Activated T-cell treated with anti-CD3 and anti-CD28 coated beads for 1 hour (primary cell): ENCODE results near the gene ESR1.
"Not testable (repeated sequence)": the region's sequence is repeated elsewhere in the genome, so short reads cannot be mapped to it uniquely, and the experiment has no call there.

Experiments
- DNase-seq: peaks from one replicate; pipeline ENCODE4 v3.0.0-alpha.2; 2020; ENCODE audit warnings: low read depth

The ESR1 gene

DNA sequence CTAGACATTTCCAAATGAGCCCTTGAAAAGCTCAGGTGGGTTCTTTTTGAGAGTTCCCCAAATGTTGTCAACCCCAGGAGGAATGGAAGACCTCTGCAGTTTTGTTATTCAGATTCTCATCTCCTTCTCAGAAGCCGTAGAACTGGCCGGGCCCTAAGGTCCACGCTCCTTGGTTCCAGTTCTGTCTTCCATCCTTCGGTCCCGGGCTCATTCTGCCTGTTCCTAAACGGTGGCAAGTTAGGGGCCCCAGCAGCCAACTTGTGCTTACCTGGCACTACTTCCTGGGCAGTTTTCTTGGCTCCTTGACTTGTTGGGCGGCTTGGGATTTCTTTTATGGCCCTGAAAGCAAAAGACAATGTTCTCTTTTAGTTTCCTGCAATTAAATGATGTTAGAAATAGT is 6.4 kb downstream of the ESR1 start:
- no peak for DNase-seq

DNA sequence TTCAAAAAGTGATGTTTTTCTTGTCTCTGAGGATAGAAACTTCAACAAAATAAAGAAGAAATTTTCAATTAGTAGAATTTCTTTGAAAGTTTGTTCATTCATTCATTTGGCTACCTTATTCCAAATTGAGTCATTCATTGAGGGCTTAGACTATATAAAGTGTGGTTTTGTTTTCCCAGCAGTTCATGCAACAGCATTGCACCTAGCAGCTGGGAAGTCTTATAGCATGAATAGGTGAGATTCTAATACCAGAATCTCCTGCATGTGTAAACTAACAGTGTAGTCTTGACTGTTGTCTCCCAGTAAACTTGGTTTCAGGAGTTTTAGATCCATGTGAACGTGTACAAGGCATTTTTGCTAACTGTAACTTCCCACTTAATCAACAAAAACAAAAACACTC is 7.1 kb downstream of the ESR1 start:
- no peak for DNase-seq

DNA sequence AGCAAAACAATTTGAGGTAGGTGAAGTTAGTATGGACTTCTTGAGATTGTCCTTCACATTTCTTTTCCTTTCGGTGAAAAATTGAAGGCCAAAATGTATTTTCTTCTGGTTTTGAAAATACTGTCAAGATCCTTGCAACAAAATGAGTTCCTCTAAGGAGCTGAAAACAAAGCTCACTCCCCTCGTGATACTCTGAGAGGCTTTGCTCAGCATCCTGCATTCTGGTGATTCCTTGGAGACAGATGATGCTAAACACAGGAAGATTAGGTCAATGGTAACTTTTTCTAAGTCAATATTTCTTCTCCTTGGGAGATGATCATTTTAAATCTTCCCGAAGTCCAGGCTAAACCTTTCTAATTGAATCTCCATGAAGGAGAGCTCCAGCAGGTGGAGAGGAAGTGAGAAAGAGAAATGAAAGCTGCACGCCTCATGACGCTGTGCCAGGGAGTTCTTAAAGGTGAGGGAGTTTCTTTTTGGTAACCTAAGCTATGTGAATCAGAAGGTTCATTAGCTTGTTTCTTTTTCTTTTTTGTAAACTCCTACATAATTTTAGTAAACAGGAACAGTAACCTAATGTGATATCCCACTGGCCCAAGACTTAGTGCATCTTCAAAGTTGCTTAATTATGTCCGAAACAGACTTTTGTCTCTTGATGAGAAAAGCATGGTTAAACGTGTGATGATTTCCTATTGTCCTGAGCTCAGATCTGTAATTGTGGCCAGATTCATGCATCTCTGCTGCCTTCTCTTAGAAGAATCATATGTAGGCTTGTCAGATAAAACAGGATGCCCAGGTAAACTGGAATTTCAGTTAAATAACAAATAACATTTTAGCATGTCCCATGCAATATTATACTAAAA is 15.0 kb downstream of the ESR1 start:
- DNase-seq = no peak

DNA sequence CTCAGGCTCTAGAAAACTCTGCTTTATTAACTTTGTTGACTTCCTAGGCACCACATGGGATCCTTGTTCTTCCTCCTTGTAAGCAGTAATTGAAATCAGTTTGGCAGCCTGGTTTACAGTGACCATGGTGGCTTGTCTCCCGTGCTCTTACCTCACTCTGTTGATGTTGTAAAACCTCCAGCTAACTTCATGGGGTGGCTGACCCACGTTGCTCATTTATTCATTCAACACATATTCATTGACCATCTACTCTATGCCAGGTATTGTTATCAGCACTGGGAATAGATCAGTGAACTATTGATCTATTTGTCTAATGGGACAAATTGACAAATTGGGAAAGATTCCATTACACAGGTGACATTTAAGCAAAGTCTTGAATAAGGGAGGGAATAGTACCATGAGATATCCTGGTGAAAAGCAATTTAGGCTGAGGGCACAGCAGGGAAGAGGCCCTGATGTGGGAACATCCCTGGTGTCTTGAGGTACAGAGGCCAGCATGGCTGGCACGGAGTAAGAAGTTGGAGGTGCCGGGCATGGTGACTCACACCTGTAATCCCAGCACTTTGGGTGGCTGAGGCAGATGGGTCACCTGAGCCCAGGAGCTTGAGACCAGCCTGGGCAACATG is 19.1 kb downstream of the ESR1 start:
- DNase-seq = no peak

DNA sequence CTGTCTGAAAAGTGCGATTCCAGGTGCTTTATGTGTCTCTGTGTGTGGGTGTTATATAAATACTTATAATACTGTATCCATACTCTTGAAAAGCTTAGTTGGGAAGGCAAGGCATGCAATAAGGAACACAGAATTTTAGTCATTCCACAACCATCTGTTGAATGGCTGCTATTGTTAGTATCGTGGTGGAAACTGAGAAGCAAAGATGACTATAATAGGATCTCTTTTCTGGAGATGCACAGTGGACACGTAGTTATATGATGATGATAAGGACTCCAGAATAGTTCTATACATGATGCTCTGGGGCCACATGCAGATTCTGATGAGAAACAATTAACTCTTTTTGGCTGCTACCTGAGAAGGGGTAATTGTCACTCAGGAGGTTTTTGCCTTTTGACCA is 25.2 kb downstream of the ESR1 start:
- no peak for DNase-seq

DNA sequence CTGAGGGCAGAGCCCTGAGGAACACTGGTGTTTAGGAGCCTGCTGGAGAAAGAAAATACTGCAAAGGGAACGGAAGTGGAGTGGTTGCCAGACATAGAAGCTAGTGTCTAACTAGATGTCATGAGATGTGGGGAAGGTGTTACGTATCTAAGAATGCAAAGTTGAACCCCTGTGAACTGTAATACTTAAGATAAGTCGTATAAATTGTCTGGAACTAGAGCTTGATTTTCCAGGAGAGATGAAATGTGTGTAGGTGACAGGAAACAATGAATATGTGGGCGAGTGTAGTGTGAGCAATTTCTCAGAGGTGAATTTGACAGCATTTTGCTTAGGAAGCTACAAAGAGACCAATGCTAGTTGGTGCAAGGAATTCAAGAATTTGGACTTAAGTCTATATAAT is 27.9 kb downstream of the ESR1 start:
- DNase-seq = no peak

DNA sequence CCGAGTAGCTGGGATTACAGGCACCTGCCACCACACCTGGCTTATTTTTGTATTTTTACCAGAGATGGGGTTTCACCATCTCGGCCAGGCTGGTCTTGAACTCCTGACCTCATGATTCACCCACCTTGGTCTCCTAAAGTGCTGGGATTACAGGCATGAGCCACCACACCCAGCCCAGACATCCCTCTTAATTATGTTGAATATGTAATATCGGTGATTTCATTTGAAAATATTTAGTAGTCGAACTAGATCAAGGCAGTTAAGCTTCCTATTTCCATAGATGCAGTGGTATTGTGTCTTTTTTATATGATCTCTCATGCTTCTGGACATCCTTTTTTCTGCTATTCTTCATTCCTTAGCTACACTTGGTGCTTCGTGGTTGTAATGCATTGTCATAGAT is 29.7 kb downstream of the ESR1 start:
- no peak for DNase-seq

DNA sequence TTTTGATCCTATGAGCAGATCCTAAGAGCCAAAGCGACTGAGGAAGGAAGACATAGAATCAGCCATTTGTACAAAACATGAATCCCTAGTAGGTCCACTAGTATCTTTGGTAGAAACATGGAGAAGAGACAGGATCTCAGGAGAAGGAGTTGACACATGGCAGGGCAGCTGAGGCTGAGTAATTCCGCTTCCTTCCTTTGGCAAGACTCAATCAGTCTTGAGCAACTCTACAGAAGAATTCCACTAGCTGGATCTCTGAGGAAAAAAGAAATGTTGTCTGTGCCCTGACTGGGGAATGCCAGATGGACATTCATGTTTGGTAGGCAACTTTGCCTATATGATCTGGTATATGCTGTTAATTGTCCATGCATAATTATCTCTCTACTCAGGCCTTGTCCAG is 35.3 kb downstream of the ESR1 start:
- DNase-seq = no peak

DNA sequence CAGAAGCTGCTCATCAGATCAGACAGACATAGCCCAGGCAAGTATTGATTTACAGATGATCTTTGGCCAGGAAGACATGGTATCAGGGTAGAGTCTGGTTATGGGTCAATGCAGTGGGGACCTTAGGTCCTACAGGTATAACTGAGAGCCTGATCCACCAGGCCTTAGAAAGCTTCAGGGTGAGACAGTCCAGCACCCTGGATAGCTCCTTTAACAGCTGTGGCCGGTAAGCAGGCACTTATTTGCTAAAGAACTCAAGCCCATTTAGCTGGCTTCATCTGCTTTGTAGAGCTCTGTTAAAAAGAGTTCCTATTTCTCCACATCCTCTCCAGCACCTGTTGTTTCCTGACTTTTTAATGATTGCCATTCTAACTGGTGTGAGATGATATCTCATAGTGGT is 39.6 kb downstream of the ESR1 start:
- DNase-seq = no peak

DNA sequence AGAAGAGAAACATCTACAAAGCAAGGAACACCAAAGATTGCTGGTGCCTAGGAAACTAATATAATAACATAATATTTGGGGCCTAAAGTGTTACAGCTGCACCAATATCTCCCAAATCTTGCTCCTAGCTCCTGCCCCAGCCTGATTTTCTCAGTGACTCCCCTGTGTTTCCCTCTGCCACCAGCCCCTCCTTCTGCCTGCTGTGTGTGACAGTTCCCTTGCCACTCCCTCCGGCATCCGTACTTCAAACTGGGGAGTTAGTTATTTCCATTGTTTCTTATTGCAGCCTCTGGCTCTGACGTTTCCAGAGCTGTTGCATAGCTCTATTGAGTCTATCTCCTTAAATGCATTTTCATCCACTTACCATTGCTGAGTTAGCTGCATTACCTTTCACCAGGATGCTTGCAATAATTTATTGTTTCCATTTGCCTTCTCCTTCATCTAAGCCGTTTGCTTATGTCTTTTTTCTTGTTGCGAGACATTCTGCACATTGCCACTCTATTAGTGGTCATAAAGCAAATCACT is 43.1 kb downstream of the ESR1 start:
- no peak for DNase-seq

DNA sequence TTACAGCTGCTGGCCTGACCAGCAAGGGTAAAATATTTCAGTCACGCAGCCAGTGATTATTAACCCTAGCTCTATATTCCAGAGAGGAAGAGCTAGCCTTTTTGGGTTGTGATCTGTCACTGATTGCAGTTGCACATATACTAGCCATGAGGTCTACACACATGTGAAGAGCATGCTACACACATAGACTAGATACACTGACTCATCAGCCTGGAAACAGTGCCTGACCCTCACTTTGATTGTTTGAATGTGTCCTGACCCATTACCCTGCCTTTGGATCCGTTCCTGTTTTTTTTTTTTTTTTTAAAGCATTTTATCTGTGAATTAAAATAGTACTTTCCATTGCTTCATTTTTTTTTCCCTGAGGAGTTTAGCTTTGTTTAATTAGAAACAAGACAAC is 50.8 kb downstream of the ESR1 start:
- DNase-seq = no peak

DNA sequence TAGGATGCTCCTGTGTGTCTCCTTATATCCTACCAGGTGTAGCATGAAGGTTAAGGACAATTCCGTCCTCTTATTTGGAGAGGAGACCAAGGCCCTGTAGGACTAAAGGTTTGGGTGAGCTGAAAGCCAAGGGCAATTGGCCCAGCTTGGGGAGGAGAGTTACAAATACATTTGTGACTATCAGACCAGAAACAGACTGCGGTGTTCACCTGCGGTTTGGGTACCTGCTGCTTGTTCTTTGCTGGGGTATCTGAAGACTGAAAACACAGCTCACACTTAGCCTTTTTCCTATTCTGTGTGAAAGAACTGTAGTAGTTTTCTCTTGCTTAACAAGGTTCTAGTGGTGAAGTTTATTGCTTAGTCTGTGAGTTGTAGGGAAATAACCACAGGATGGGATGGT is 55.0 kb downstream of the ESR1 start:
- DNase-seq = no peak

DNA sequence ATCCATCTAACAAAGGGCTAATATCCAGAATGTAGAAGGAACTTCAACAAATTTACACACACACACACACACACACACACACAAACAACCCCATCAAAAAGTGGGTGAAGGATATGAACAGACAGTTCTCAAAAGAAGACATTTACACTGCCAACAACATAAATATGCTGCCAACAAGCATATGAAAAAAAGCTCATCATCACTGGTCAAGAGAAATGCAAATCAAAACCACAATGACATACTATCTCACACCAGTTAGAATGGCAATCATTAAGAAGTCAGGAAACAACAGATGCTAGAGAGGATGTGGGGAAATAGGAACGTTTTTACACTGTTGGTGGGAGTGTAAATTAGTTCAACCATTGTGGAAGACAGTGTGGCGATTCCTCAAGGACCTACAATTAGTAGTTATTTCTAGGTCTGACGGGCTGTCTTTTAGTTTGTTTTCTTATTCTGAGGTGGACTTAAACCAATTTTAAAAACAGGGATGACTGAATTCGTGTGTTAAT is 59.9 kb downstream of the ESR1 start:
- not testable (repeated sequence) for DNase-seq

DNA sequence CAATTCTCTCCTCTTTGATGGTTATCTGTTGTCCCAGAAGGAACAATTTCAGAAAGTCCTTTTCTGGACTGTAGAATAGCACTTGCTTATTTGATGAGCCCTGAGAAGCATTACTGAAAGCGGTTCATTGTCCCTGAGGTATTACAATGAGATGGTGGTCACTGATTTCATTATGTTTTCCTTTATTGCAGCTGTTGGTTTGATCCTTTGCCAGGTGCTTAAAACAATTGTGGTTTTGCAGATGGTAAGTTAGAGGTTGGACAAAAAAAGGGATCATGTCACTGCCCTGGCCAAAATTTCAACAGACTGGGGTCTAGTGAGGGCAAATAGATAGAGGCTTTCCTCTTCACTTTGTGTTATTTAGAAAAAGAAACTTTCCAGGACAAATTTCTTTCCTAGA is 61.9 kb downstream of the ESR1 start:
- no peak for DNase-seq

DNA sequence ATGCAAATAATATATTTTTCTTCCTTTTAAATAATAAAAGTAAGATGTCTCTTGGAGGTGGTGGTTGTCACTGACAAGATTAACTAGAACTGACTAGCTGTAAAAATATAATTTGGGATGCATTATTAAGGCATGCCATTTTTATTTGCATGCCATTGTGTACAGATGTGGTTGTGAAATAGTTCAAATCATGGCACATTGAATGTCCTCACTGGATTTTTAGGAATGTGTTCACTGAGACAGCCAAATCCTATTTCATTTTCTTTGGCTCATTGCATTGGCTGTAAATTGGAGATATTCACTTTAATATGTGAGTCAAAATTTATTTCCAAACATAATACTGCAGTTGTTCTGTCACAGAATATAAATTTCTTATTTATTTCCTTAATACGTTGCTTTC is 62.3 kb downstream of the ESR1 start:
- no peak for DNase-seq

DNA sequence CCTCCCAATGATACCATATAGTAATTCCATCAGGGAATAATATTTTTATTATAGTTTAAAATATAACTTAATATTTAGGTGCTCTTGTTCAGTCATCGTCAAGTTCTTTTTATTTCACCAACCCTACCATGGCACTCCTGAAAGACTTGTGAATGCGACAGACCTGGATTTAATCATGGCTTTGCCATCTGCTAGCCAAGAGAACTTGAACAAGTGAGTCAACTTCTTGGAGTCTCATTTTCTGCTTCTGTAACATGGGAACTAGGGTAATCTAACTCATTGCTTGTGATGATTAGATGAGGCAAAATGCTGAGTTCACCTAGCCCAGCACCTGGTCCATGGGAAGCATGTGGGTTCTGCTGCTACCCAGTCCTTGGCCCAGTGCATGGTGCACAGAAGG is 62.9 kb downstream of the ESR1 start:
- DNase-seq = no peak

DNA sequence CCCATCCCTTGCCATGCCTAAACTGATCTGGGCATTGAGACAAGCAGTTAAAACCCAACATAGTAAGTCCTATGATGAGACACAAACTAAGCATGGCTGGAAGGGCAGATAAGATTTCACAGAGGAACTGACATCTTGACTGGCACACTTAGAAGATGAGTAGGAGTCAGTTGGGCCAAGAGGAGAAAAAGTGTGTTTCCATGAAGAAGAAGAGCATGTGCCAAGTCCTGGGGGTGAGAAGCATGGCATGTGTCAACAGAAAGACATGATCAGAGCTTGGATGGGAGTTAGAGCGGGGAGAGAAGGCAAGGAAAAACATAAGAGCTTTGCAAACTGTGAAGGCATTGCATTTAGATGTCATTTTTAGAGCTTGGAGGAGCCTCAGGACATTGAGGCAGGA is 68.0 kb downstream of the ESR1 start:
- no peak for DNase-seq

DNA sequence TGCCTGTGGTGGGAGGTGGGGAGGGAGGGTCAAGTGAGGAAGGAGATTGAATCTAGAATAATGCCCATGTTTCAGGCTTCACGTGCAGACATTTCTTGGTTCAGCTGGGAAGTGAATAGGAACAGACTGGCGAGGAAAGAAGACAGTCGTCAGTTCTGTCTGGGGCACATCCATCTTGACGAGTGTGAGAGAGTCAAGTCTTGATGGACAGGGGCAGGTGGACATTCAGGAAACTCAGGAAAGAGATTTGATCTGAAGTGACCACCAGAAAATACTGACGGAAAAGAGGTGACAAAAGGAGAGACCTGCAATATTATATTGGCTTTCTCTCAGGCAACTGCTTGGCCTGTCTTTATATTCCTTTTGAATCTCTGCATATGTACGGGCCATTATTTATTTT is 68.6 kb downstream of the ESR1 start:
- DNase-seq = no peak

DNA sequence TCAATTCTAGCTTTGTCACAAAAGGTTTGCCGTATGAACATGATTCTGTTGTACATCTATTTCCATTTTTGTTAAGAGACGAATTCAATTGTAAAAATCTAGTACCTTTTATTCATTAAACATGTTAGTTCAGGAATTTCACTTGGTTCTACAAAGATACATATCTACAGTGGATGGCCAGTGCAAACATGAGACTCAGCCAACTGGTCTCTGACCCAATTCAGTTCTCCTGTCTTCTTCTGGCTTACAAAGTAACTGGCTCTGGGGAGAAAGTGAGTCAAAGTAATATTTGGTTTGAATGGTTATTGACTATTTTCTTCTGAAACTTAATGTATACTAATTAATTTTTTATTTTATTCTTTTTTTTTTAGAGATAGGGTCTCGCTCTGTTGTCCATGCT is 70.0 kb downstream of the ESR1 start:
- no peak for DNase-seq

DNA sequence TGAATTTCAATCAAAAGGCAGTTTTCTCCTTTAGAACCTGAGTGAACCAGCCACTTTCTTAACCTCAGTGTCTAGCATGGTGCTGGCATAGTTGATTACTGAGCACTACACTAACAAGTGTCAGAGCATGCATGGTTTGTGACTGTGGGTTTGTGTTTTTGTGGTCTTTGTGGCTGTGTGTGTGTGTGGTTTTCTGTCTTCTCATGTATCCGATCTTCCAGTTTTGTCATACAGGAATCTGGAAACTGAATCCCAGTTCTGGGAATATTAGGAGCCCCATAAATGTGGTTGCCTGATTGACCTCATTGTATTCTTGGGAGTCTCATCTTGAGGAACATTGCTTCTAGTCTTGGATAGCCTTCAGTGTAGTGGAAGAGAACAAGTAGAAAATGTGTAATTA is 73.7 kb downstream of the ESR1 start:
- DNase-seq = no peak

DNA sequence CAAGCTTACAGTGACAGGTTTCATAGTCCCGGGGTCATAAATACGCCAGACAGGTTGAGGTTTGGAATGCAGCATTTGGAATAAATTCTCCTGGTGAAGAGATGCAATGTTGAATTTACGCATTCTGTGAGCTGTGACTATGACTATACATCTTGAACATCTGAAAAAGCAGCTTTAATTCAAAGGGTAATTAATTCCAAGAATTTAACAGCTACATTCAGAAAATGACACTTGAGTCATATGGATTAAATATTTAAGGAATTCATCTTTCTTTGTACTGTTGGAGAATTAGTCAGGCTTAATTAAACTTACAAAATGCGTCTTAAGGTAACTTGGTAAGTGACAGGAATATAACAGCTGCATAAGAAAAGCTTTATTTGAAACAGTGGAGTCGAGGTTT is 74.7 kb downstream of the ESR1 start:
- DNase-seq = no peak

DNA sequence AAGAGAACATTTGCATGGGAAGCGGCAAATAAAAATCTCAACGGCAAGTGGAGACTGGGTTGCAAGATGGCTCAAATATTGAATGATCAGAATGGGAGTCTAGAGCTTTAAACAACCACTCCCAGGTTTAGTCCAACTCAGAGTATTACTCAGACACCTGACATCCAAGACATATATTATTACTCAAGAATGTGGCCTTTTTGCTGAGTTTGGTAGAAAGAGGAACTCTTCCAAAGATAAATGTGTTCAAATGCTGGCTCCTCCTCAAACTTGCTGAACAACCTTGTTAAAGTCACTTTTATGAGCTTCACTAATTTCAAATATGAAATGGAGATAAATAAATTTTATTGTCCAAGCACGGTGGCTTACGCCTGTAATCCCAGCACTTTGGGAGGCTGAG is 77.8 kb downstream of the ESR1 start:
- no peak for DNase-seq

DNA sequence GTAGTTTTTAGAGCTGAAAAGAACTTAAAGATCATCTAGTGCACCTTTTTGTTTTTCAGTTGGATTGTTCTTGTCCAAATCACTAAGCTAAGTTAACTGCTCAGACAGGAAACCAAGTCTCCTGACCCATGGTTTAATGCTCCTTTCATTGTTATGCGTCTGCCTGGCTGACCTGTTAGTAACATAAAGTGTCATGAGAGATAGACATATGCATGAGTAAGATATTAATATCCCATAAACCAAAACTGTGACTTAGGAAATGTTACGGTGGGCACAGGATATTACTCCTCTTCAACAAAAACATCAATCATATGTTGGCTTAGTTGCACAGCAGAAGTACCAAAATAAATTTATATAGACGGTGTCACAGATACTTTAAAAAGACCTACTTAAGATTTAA is 84.0 kb downstream of the ESR1 start:
- no peak for DNase-seq

DNA sequence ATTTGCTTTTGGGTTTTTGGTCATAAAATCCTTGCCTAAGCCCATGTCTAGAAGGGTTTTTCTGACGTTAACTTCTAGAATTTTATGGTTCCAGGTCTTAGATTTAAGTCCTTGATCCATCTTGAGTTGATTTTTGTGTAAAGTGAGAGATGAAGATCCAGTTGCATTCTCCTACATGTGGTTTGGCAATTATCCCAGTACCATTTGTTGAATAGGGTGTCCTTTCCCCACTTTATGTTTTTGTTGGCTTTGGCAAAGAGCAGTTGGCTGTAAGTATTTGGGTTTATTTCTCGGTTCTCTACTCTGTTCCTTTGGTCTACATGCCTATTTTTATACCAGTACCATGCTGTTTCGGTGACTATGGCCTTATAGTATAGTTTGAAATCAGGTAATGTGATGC is 86.9 kb downstream of the ESR1 start:
- not testable (repeated sequence) for DNase-seq
